Tibial nerve (tissue), 3 donors: Measurements from ENCODE around the gene PTPRT.

Source experiments
- POLR2A ChIP-seq, 2 donors: fragments of 450-650 bp; IDR thresholded peaks; one replicate each; pipeline ENCODE4 v1.6.1; 2017; ENCODE audit warnings: antibody characterized with exemption in 2 of 2, mild to moderate bottlenecking in 2 of 2, moderate library complexity in 2 of 2
- TF ChIP-seq, protein P1 (sequence below), 5 experiments: fragments of 200-600 bp in 3 of 5; fragments of 450-650 bp in 2 of 5; sonication (generic) in 3 of 5; IDR thresholded peaks; one replicate each; pipeline ENCODE4 v1.5.1; 2016 to 2019; ENCODE audit warnings: antibody characterized with exemption in 5 of 5, mild to moderate bottlenecking in 3 of 5, moderate library complexity in 2 of 5

GRCh38 chr20:42046371-42047085 lies 1143.2 kb downstream of the PTPRT start:
- TF ChIP-seq, protein P1, sequence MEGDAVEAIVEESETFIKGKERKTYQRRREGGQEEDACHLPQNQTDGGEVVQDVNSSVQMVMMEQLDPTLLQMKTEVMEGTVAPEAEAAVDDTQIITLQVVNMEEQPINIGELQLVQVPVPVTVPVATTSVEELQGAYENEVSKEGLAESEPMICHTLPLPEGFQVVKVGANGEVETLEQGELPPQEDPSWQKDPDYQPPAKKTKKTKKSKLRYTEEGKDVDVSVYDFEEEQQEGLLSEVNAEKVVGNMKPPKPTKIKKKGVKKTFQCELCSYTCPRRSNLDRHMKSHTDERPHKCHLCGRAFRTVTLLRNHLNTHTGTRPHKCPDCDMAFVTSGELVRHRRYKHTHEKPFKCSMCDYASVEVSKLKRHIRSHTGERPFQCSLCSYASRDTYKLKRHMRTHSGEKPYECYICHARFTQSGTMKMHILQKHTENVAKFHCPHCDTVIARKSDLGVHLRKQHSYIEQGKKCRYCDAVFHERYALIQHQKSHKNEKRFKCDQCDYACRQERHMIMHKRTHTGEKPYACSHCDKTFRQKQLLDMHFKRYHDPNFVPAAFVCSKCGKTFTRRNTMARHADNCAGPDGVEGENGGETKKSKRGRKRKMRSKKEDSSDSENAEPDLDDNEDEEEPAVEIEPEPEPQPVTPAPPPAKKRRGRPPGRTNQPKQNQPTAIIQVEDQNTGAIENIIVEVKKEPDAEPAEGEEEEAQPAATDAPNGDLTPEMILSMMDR (IDR thresholded peaks at IDR 0.05) = no peak
- no peak for TF ChIP-seq POLR2A (IDR thresholded peaks at IDR 0.05)
